Tibial artery (tissue), 4 donors: ENCODE data around the gene SUSD1.

Experiments
- DNase-seq, 2 donors: peaks; one replicate each; pipeline ENCODE4 v3.0.0-alpha.2; 2019
- H3K27ac ChIP-seq, 2 donors: fragments of 200-600 bp; sonication (generic) in 1 of 2; 1 replicate in 1 of 2; 2 replicates in 1 of 2; pipeline ENCODE4 v1.5.1; 2018 to 2019; ENCODE audit warnings: mild to moderate bottlenecking in 1 of 2
- H3K27me3 ChIP-seq, 2 donors: fragments of 200-600 bp; sonication (generic) in 1 of 2; one replicate each; pipeline versions ENCODE4 v1.5.1 to v1.6.0; 2016 to 2019
- H3K36me3 ChIP-seq, 3 donors: fragments of 200-600 bp; sonication (generic) in 2 of 3; one replicate each; pipeline ENCODE4 v1.5.1; 2016 to 2019; ENCODE audit warnings: mild to moderate bottlenecking in 2 of 3
- H3K4me1 ChIP-seq, 4 donors: fragments of 200-600 bp; sonication (generic) in 2 of 4; 1 replicate in 3 of 4; 2 replicates in 1 of 4; pipeline ENCODE4 v1.5.1; 2016 to 2019
- H3K4me3 ChIP-seq, 2 donors: fragments of 200-600 bp; sonication (generic) in 1 of 2; 1 replicate in 1 of 2; 2 replicates in 1 of 2; pipeline ENCODE4 v1.5.1; 2018 to 2019; ENCODE audit warnings: mild to moderate bottlenecking in 2 of 2
- H3K9me3 ChIP-seq, 3 donors: fragments of 200-600 bp; sonication (generic) in 1 of 3; one replicate each; pipeline ENCODE4 v1.5.1; 2016 to 2019
- CTCF ChIP-seq, 2 experiments: fragments of 200-600 bp in 1 of 2; fragments of 450-650 bp in 1 of 2; IDR thresholded peaks; one replicate each; pipeline ENCODE4 v1.5.1; 2017 to 2019; ENCODE audit warnings: antibody characterized with exemption in 2 of 2, mild to moderate bottlenecking in 1 of 2, moderate library complexity in 1 of 2
- intact Hi-C: fragments of 100-400 bp; cut with DNase I; formaldehyde crosslinking; loops from one replicate; pipeline ENCODE4 v1.15.0; 2023; ENCODE audit warnings: low total_unique reads

Gene SUSD1

GRCh38 chr9:112029921-112030444 is 145.1 kb downstream of the SUSD1 start:
- intact Hi-C loops = no loop called here
- Histone ChIP-seq H3K4me1 (peaks cover 0 to 19% (median 9%) of the 10 kb centered on the region in 4 donors), H3K36me3 (no peaks in the 10 kb centered on the region), H3K9me3 (no peaks in the 10 kb centered on the region), H3K27me3 (no peaks in the 10 kb centered on the region), H3K27ac (no peak overlapping the region), H3K4me3 (no peak overlapping the region)
- no peak for TF ChIP-seq CTCF (IDR thresholded peaks at IDR 0.05)
- DNase-seq = no peak

- Histone ChIP-seq H3K4me3 (no peak overlapping the region), H3K4me1 (peaks cover 0 to 18% (median 8%) of the 10 kb centered on the region in 4 donors), H3K9me3 (no peaks in the 10 kb centered on the region), H3K36me3 (no peaks in the 10 kb centered on the region), H3K27ac (no peak overlapping the region), H3K27me3 (no peaks in the 10 kb centered on the region)
- TF ChIP-seq CTCF (IDR thresholded peaks at IDR 0.05) = no peak
- intact Hi-C loops = no loop called here
- no peak for DNase-seq
Measured at GRCh38 chr9:112028242-112029221, 146.6 kb downstream of the SUSD1 start.

GRCh38 chr9:112025850-112026249 is 149.2 kb downstream of the SUSD1 start:
- DNase-seq = no peak
- Histone ChIP-seq H3K27me3 (no peaks in the 10 kb centered on the region), H3K27ac (no peak overlapping the region), H3K4me1 (peaks cover 0 to 12% (median 0%) of the 10 kb centered on the region in 4 donors), H3K4me3 (no peak overlapping the region), H3K9me3 (no peaks in the 10 kb centered on the region), H3K36me3 (no peaks in the 10 kb centered on the region)
- intact Hi-C loops = no loop called here
- TF ChIP-seq CTCF (IDR thresholded peaks at IDR 0.05) = no peak

GRCh38 chr9:112021742-112022141 is 153.4 kb downstream of the SUSD1 start:
- H3K27ac ChIP-seq = no peak overlapping the region
- intact Hi-C loops = no loop called here

More at GRCh38 chr9:112021742-112022141, 153.4 kb downstream of the SUSD1 start:
- no peak for DNase-seq
- no peaks in the 10 kb centered on the region for H3K9me3 ChIP-seq
- H3K27me3 ChIP-seq = no peaks in the 10 kb centered on the region
- H3K4me3 ChIP-seq = no peak overlapping the region
- TF ChIP-seq CTCF (IDR thresholded peaks at IDR 0.05) = no peak
- no peaks in the 10 kb centered on the region for H3K36me3 ChIP-seq
- peaks cover 0 to 14% (median 0%) of the 10 kb centered on the region in 4 donors for H3K4me1 ChIP-seq
